ENCODE results near the gene ATP4A. TPM values are rescaled to one million over a fixed set of nuclear protein-coding genes. Genes with fewer than 3 reads are reported as not detected.

ATP4A gene
- total and polyA plus RNA-seq, 9 of the 15 experiments (the other 6 are each of a cell fraction or from before 2014, with no cell fraction given) = 0.15 TPM; not detected in 8

DNA sequence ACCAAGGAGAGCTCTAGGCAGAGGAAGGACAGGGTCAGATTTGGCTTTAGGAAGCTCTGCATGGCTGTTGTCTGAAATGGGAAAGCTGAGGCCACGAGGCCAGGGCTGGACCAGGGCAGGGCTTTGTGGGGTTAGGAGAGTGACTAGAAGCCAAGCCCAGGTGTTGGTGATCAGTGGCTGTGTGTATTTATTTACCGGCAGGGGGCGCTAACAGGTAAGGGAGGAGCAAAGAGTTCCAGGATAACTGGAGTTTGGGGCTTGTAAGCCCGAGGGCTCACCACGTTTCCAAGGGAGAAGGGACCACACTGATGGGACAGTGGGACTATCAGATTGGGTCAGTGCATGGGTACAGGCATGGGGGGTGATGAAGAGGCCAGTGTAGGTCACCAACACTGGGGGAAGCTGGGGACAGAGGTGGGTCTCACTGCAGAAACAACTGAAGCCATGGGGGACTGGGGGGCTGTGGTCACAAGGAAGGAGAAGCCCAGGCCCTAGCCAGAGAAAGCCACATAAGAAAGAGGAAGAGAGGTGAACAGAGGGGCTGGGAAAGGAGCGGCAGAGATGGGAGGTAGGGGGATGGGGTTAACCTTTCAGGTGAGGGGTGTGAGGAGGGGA is 14.2 kb downstream of the ATP4A start (continued):
- TF ChIP-seq, protein P1, sequence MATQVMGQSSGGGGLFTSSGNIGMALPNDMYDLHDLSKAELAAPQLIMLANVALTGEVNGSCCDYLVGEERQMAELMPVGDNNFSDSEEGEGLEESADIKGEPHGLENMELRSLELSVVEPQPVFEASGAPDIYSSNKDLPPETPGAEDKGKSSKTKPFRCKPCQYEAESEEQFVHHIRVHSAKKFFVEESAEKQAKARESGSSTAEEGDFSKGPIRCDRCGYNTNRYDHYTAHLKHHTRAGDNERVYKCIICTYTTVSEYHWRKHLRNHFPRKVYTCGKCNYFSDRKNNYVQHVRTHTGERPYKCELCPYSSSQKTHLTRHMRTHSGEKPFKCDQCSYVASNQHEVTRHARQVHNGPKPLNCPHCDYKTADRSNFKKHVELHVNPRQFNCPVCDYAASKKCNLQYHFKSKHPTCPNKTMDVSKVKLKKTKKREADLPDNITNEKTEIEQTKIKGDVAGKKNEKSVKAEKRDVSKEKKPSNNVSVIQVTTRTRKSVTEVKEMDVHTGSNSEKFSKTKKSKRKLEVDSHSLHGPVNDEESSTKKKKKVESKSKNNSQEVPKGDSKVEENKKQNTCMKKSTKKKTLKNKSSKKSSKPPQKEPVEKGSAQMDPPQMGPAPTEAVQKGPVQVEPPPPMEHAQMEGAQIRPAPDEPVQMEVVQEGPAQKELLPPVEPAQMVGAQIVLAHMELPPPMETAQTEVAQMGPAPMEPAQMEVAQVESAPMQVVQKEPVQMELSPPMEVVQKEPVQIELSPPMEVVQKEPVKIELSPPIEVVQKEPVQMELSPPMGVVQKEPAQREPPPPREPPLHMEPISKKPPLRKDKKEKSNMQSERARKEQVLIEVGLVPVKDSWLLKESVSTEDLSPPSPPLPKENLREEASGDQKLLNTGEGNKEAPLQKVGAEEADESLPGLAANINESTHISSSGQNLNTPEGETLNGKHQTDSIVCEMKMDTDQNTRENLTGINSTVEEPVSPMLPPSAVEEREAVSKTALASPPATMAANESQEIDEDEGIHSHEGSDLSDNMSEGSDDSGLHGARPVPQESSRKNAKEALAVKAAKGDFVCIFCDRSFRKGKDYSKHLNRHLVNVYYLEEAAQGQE (IDR thresholded peaks at IDR 0.05; ENCODE audit: borderline replicate concordance) = peak; percentile 53; the same call in 1 of the 2 replicates
- TF ChIP-seq, protein P1 (CRISPR knock-in tag; IDR thresholded peaks at IDR 0.05; ENCODE audit: low read depth) = no peak
- TF ChIP-seq, protein P2, sequence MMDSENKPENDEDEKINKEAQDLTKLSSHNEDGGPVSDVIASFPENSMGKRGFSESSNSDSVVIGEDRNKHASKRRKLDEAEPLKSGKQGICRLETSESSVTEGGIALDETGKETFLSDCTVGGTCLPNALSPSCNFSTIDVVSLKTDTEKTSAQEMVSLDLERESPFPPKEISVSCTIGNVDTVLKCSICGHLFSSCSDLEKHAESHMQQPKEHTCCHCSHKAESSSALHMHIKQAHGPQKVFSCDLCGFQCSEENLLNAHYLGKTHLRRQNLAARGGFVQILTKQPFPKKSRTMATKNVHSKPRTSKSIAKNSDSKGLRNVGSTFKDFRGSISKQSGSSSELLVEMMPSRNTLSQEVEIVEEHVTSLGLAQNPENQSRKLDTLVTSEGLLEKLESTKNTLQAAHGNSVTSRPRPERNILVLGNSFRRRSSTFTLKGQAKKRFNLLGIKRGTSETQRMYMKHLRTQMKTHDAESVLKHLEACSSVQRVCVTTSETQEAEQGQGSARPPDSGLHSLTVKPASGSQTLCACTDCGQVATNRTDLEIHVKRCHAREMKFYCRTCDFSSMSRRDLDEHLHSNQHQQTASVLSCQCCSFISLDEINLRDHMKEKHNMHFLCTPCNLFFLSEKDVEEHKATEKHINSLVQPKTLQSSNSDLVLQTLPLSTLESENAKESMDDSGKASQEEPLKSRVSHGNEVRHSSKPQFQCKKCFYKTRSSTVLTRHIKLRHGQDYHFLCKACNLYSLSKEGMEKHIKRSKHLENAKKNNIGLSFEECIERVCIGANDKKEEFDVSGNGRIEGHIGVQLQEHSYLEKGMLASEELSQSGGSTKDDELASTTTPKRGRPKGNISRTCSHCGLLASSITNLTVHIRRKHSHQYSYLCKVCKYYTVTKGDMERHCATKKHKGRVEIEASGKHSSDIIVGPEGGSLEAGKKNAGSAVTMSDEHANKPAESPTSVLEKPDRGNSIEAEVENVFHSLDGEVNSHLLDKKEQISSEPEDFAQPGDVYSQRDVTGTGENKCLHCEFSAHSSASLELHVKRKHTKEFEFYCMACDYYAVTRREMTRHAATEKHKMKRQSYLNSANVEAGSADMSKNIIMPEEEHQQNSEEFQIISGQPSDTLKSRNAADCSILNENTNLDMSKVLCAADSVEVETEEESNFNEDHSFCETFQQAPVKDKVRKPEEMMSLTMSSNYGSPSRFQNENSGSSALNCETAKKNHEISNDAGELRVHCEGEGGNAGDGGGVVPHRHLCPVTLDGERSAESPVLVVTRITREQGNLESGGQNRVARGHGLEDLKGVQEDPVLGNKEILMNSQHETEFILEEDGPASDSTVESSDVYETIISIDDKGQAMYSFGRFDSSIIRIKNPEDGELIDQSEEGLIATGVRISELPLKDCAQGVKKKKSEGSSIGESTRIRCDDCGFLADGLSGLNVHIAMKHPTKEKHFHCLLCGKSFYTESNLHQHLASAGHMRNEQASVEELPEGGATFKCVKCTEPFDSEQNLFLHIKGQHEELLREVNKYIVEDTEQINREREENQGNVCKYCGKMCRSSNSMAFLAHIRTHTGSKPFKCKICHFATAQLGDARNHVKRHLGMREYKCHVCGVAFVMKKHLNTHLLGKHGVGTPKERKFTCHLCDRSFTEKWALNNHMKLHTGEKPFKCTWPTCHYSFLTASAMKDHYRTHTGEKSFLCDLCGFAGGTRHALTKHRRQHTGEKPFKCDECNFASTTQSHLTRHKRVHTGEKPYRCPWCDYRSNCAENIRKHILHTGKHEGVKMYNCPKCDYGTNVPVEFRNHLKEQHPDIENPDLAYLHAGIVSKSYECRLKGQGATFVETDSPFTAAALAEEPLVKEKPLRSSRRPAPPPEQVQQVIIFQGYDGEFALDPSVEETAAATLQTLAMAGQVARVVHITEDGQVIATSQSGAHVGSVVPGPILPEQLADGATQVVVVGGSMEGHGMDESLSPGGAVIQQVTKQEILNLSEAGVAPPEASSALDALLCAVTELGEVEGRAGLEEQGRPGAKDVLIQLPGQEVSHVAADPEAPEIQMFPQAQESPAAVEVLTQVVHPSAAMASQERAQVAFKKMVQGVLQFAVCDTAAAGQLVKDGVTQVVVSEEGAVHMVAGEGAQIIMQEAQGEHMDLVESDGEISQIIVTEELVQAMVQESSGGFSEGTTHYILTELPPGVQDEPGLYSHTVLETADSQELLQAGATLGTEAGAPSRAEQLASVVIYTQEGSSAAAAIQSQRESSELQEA (IDR thresholded peaks at IDR 0.05; ENCODE audit: low read depth) = peak; percentile 44; the same call in 1 of the 2 replicates
- TF ChIP-seq ZNF263 (CRISPR knock-in tag; IDR thresholded peaks at IDR 0.05; ENCODE audit: borderline replicate concordance) (peak; percentile 64; the same call in 1 of the 2 replicates), POLR2AphosphoS5 (IDR thresholded peaks at IDR 0.05; ENCODE audit: control insufficient read depth, insufficient read depth, low read depth, low read length) (no peak)
- TF ChIP-seq, protein P3, sequence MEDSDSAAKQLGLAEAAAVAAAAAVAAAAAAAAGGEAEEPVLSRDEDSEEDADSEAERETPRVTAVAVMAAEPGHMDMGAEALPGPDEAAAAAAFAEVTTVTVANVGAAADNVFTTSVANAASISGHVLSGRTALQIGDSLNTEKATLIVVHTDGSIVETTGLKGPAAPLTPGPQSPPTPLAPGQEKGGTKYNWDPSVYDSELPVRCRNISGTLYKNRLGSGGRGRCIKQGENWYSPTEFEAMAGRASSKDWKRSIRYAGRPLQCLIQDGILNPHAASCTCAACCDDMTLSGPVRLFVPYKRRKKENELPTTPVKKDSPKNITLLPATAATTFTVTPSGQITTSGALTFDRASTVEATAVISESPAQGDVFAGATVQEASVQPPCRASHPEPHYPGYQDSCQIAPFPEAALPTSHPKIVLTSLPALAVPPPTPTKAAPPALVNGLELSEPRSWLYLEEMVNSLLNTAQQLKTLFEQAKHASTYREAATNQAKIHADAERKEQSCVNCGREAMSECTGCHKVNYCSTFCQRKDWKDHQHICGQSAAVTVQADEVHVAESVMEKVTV (CRISPR knock-in tag; IDR thresholded peaks at IDR 0.05) = 0 out of 2 replicates have a peak, but pooled peaks have one; percentile 9

Data from K562 (cell line).